HL-60 (cell line): ENCODE data around the gene PDE6C.

Experiments
- CTCF ChIP-seq: IDR thresholded peaks from one replicate; pipeline ENCODE4 v1.5.1; 2011; ENCODE audit warnings: low read length, control low read depth, inconsistent platforms; ENCODE audit not compliant: insufficient read depth
- GABPA ChIP-seq: IDR thresholded peaks from 2 replicates; pipeline ENCODE4 v1.6.1; 2012; ENCODE audit warnings: low read depth
- POLR2AphosphoS5 ChIP-seq: IDR thresholded peaks from 2 replicates; pipeline ENCODE4 v1.6.1; 2012; ENCODE audit warnings: low read depth
- REST ChIP-seq: IDR thresholded peaks from 2 replicates; pipeline ENCODE4 v1.6.1; 2012; ENCODE audit warnings: low read depth; ENCODE audit not compliant: insufficient replicate concordance

- TF ChIP-seq POLR2AphosphoS5 (no peak), CTCF (no peak), REST (no peak), GABPA (no peak)
Measured at GRCh38 chr10:93597075-93597599, 15.2 kb upstream of the PDE6C start.
